ENCODE measurements around the gene COL6A1. TPM values are rescaled to one million over a fixed set of nuclear protein-coding genes. Genes with fewer than 3 reads are reported as not detected.
A peak's percentile ranks its signal among the peaks of the same experiment; 100 is the strongest.

COL6A1 gene
- total RNA-seq, 2 donors from 2014 or later: 814 to 1,189 TPM

GRCh38 chr21:46000731-46001641 lies 19.4 kb downstream of the COL6A1 start:
- Histone ChIP-seq H3K36me3 (peaks cover 71% of the 10 kb centered on the region), H3K27ac (no peak overlapping the region), H3K4me3 (no peak overlapping the region), H3K4me1 (ENCODE audit: control insufficient read depth in 1 of 2, low read depth in 2 of 2) (no peaks in the 10 kb centered on the region), H3K27me3 (replicated peaks; ENCODE audit: insufficient read depth) (no peaks in the 10 kb centered on the region), H3K9me3 (no peaks in the 10 kb centered on the region)
- DNase-seq (ENCODE audit: low spot score) (peak; percentile 1), ATAC-seq (ENCODE audit: insufficient number of reproducible peaks, low FRiP score, low read depth) (no peak)
- no peak for TF ChIP-seq CTCF (IDR thresholded peaks at IDR 0.05)

GRCh38 chr21:46001821-46002681 lies 20.5 kb downstream of the COL6A1 start:
- H3K9me3 ChIP-seq: no peaks in the 10 kb centered on the region
- no peak overlapping the region for H3K27ac ChIP-seq
- H3K4me3 ChIP-seq: no peak overlapping the region
- no peak for DNase-seq (ENCODE audit: low spot score)
- peaks cover 60% of the 10 kb centered on the region for H3K36me3 ChIP-seq
- no peaks in the 10 kb centered on the region for H3K4me1 ChIP-seq (ENCODE audit: control insufficient read depth in 1 of 2, low read depth in 2 of 2)
- H3K27me3 ChIP-seq (replicated peaks; ENCODE audit: insufficient read depth): no peaks in the 10 kb centered on the region
- no peak for TF ChIP-seq CTCF (IDR thresholded peaks at IDR 0.05)
- ATAC-seq (ENCODE audit: insufficient number of reproducible peaks, low FRiP score, low read depth): no peak

GRCh38 chr21:46002841-46003574 lies 21.4 kb downstream of the COL6A1 start:
- ATAC-seq (ENCODE audit: insufficient number of reproducible peaks, low FRiP score, low read depth) (no peak), DNase-seq (ENCODE audit: low spot score) (no peak)
- Histone ChIP-seq H3K27me3 (replicated peaks; ENCODE audit: insufficient read depth) (no peaks in the 10 kb centered on the region), H3K4me1 (ENCODE audit: control insufficient read depth in 1 of 2, low read depth in 2 of 2) (no peaks in the 10 kb centered on the region), H3K27ac (no peak overlapping the region), H3K9me3 (no peaks in the 10 kb centered on the region), H3K4me3 (no peak overlapping the region), H3K36me3 (peaks cover 50% of the 10 kb centered on the region)
- TF ChIP-seq CTCF (IDR thresholded peaks at IDR 0.05): no peak

GRCh38 chr21:46003575-46004007 lies 22.0 kb downstream of the COL6A1 start:
- Histone ChIP-seq H3K9me3 (no peaks in the 10 kb centered on the region), H3K4me1 (ENCODE audit: control insufficient read depth in 1 of 2, low read depth in 2 of 2) (no peaks in the 10 kb centered on the region), H3K27me3 (replicated peaks; ENCODE audit: insufficient read depth) (no peaks in the 10 kb centered on the region), H3K36me3 (peaks cover 45% of the 10 kb centered on the region), H3K4me3 (no peak overlapping the region), H3K27ac (no peak overlapping the region)
- no peak for DNase-seq (ENCODE audit: low spot score)
- TF ChIP-seq CTCF (IDR thresholded peaks at IDR 0.05): no peak
- ATAC-seq (ENCODE audit: insufficient number of reproducible peaks, low FRiP score, low read depth): no peak

Measured in thoracic aorta (tissue), 2 donors.